Stimulated activated CD4-positive, alpha-beta T cell treated with anti-CD3 and anti-CD28 coated beads, Interleukin-1b, Interleukin-23, amount 100 ng/mL, for 4 hours (primary cell): ENCODE results near the gene SCYGR5.
"Not testable (repeated sequence)": the region's sequence is repeated elsewhere in the genome, so short reads cannot be mapped to it uniquely, and the experiment has no call there.

ENCODE experiments used
- DNase-seq, 2 donors: peaks; one replicate each; pipeline ENCODE4 v3.0.0-alpha.2; 2020; ENCODE audit warnings: low read depth in 2 of 2

SCYGR5 gene

GRCh38 chr2:227666631-227667170 is at the start of gene SCYGR5:
TSS of gene SCYGR5 (plus strand) at chr2:227666804. CDS start at chr2:227666804, 0 bp downstream.
- DNase-seq: not testable (repeated sequence)

DNA sequence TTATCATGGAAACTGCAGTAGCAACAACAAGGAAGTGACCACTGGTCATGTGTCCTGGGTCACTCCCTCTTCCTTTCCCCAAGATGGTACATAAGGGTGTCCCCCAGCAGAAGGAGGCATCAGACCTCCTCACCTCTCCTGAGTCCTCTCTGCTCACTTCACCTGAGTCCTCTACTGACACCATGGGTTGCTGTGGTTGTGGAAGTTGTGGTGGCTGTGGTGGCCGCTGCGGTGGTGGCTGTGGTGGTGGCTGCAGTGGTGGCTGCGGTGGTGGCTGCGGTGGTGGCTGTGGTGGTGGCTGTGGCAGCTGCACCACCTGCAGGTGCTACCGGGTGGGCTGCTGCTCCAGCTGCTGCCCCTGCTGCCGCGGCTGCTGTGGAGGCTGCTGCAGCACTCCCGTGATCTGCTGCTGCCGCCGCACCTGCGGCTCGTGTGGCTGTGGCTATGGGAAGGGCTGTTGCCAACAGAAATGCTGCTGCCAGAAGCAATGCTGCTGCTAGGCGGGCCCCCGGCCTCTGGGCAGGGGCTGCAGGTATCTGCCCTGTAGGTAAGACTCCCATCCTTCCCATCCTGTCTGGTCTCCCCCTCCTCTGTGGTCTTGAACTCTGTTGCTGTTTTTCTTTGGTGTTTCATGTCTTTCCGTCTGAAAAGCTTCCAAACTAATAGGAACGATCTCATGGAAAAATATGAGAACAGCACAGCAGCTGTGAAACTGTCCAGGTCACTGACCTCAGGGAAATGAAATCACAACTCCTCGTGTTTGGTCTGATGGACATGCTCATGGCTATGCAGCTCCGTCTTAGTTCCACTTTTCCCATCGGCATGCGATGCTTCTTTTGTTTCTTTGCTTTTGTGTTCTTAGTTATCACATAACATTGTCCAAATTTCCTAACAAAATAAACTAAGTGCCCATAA is 49.0 kb upstream of the SCYGR5 start, which contains the start of gene SCYGR4:
Gene SCYGR4, plus strand, starts transcription at position 183 of the 915 bp plus-strand sequence. Its CDS starts 0 bp downstream, at position 183.
- no peak for DNase-seq

- DNase-seq: no peak
Observed at GRCh38 chr2:227623226-227623625, 43.4 kb upstream of the SCYGR5 start.

- no peak for DNase-seq
Observed at GRCh38 chr2:227625420-227625819, 41.2 kb upstream of the SCYGR5 start.

- DNase-seq: no peak
Observed at GRCh38 chr2:227626580-227627151, 39.9 kb upstream of the SCYGR5 start.

DNA sequence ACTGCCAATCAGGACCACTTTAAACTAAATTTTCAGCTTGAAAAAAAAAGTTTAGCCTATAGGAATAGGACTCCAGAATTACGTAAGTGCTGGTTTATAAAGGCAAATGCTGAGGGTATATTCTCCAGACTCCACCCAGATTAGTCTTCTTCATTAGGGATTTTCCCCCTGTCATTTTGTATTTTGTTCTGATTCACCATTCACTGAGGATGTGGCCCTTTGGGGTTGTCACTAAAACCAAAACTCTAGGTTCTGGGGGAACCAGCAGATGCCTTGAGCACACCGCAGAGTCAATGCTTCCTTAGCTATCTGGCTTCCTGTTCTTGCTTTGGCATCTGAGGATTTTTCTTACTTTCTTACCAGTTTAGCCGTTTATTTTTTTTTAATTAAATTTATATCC is 38.8 kb upstream of the SCYGR5 start:
- no peak for DNase-seq

DNA sequence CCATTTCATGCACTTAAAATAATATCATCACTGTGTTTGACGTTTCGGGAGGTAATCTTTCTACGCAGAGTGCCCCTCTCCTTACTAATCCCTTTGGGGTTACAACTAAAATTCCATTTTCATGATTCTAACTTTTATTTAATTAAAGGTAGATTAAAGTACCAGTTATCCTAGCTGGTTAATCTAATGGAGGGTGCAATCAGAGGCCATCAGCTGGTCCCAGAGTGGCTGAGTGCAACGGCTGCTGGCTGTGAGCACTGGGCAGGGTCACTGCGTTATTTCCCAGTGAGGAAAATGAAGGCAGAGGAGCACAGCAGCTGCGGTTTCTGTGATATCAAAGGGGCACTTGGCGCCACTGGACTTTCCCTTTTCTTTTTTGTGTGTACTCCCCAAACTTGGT is 37.2 kb upstream of the SCYGR5 start:
- no peak for DNase-seq

DNA sequence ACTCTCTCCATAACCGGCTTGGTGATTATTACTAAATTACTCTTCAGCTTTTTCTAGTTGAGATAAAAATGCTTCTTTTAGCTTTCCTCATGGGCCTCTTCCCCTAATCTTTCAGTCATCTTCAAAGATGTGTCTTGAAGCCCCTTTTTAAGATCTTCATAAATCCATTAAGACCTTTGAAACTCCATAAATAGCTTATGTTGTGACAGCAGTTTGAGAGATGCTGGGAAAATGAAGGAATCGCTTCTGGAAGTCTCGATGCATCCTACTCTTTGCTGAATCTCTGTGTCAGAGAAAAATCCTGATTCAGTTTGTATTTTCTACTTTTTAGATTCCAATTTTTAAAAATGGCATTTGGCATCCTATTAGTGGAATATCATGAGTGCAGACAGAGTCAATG is 36.3 kb upstream of the SCYGR5 start:
- DNase-seq: no peak

DNA sequence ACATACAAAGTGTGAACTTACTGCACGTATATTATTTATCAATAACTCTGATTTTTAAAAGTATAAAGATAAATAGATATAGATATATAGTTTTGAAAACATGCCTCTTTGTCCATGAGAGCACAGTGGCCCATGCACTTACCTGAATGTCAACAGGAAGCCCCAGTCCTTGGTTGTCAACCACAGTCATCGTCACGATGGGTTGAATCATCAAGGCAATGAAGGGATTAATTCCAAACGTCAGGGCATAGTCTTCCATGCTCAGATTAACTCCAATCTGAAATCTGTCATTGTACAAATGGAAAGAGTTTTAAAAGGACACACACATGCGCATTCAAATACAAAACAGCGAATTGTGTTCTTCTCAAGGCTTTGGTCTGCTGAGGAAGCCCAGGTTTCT is 33.8 kb upstream of the SCYGR5 start:
- DNase-seq: no peak

DNA sequence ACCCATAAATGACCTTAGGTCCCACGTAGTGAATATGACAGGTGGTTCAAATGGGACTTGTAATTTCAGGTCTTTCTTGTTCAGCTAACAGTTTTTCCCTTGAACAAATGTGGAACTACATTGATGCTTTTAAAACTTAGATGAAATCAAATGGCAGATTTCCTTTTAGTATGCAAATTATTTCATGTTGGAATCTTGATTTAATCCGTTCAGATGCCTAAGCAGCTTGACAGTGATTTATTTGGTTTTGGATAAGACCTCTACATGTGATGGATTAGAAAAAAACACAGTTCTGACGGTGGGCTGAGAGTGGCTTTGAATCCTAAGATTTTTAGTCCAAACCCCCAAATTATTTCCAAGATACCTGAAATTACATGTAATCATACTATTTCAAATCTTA is 32.4 kb upstream of the SCYGR5 start:
- no peak for DNase-seq

DNA sequence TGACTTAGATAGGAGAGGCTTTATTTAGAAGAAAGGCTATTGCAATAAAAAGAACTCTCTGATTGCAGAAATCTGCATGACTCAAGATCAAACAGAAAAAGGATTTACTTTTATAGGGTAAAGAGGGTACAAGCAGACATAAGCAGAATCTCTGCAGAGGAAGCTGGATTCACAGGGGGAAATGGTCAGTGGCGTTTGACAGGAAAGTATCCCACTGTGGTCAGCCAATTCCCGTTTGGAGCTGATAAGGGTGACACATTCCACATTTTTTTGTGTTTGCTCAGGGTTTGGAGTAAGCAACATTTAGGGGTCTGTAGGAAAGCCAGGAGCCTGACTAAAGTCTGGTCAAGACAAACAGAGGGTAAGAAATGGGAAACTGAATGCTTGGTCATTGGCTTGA is 23.9 kb upstream of the SCYGR5 start:
- no peak for DNase-seq

DNA sequence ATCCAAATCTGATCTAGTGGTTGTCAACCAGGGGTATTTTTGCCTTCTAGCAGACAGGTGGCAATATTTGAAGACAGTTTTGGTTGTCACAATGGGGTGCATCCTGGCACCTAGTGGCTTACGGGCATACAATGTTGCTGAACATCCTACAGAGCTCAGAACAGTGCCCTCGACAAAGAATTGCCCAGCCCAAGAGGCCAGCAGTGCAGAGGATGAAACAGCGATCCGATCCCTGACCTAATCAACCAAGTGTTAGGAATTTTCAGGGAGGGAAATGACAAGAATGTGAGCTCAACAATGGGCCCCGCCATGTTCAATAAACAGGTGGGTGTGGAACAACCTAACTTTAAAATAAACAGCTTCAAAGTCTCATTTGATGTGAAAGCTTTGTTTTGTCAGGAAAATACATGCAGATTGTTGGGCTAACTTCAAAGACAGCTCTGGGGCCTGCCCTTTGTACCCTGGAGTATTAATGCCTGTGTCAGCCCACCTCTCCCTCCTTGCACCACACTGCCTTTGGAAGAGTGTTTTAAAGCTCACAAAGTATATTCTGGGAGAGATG is 22.5 kb upstream of the SCYGR5 start:
- DNase-seq: no peak

GRCh38 chr2:227653419-227653818 is 13.2 kb upstream of the SCYGR5 start:
- no peak for DNase-seq

GRCh38 chr2:227654426-227654825 is 12.2 kb upstream of the SCYGR5 start:
- DNase-seq: no peak

GRCh38 chr2:227655454-227655853 is 11.2 kb upstream of the SCYGR5 start:
- DNase-seq: no peak

DNA sequence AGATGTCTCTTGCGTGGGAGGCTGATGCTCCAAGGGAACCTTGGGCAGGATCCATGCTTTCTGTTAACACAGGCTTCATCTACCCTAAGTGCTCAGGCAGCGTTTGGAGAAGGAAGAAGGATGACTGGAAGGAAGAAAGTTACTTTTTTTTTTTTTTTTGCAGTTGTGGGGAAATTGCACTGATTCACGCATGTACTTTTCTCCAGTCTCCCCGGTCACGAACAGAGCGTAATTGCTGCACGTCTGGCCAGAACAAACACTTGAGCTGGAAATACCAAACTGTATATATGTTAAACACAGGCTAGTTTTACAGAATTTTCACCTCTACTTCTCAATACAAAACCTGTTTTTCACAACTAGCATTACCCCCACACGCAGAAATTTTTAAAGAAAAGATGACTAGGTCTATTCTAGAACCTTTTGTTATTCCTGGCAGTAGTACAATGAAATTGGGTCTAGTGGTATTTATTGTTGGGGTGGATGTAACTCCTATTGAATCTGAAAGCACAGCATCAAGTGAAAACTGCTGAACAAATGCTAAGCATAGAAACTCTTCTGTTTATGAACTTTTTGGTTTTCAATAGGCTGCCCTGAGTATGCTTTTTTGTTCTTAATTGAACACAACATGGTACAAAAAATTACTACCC is 9.3 kb upstream of the SCYGR5 start:
- no peak for DNase-seq

- DNase-seq: no peak
Observed at GRCh38 chr2:227661025-227661649, 5.5 kb upstream of the SCYGR5 start.

GRCh38 chr2:227661827-227662226 is 4.8 kb upstream of the SCYGR5 start:
- DNase-seq: no peak

- DNase-seq: no peak
Observed at GRCh38 chr2:227665189-227665940, 1.2 kb upstream of the SCYGR5 start.

GRCh38 chr2:227671170-227671905 is 4.7 kb downstream of the SCYGR5 start:
- DNase-seq: no peak
